MCF 10A (cell line): Measurements from ENCODE around the gene CLMN. TPM values are rescaled to one million over a fixed set of nuclear protein-coding genes. Genes with fewer than 3 reads are reported as not detected.

Experiments used
- BruUV-seq: library from RNA; stranded (reverse); fragments of 400-500 nt; replicated peaks from 2 replicates; lab custom pipeline; 2021; lab: Mats Ljungman, UMichigan
- CTCF ChIA-PET: fragments of 300-600 bp; sonication (Branson Sonifier 250); formaldehyde crosslinking; extraction: SDS; loops from one replicate; lab custom pipeline; 2021; ENCODE audit warnings: antibody characterized with exemption, inconsistent platforms; lab: Yijun Ruan, JAX
- POLR2A ChIA-PET: fragments of 300-600, 350-650 bp; sonication (Branson Sonifier 250); formaldehyde crosslinking; extraction: SDS; loops from one replicate; lab custom pipeline; 2020; ENCODE audit warnings: antibody characterized with exemption, inconsistent platforms; lab: Yijun Ruan, JAX
- DNase-seq: peaks from one replicate; pipeline ENCODE4 v3.0.0-alpha.2; 2018; ENCODE audit not compliant: unreplicated experiment
- H3K27ac Mint-ChIP-seq: one replicate; pipeline ENCODE4 v1.8.0; 2022; ENCODE audit warnings: mild to moderate bottlenecking, low read depth, mixed read lengths; ENCODE audit not compliant: unreplicated experiment
- H3K27me3 Mint-ChIP-seq: one replicate; pipeline ENCODE4 v1.8.0; 2022; ENCODE audit warnings: mixed read lengths; ENCODE audit not compliant: insufficient read depth, unreplicated experiment
- H3K36me3 Mint-ChIP-seq: one replicate; pipeline ENCODE4 v1.8.0; 2022; ENCODE audit warnings: mild to moderate bottlenecking, moderate library complexity, mixed read lengths; ENCODE audit not compliant: insufficient read depth, unreplicated experiment
- H3K4me1 Mint-ChIP-seq: one replicate; pipeline ENCODE4 v1.8.0; 2022; ENCODE audit warnings: mixed read lengths; ENCODE audit not compliant: insufficient read depth, unreplicated experiment
- H3K4me3 Mint-ChIP-seq: one replicate; pipeline ENCODE4 v1.8.0; 2022; ENCODE audit warnings: mild to moderate bottlenecking, moderate library complexity, mixed read lengths; ENCODE audit not compliant: unreplicated experiment
- H3K9me3 Mint-ChIP-seq: one replicate; pipeline ENCODE4 v1.8.0; 2022; ENCODE audit warnings: mixed read lengths; ENCODE audit not compliant: unreplicated experiment
- CTCF ChIP-seq: fragments of 200-600 bp; IDR thresholded peaks from one replicate; pipeline ENCODE4 v1.8.0; 2022; ENCODE audit warnings: antibody characterized with exemption, mild to moderate bottlenecking; ENCODE audit not compliant: unreplicated experiment
- intact Hi-C: fragments of 100-400 bp; cut with micrococcal nuclease; formaldehyde crosslinking; loops from 2 replicates; pipeline ENCODE4 v1.14.1; 2022
- total RNA-seq: library from RNA; stranded (reverse); gene quantifications from 2 replicates; pipeline ENCODE4 v1.2.3, GENCODE V29; 2022

Gene CLMN
- total RNA-seq, 1 experiment from 2014 or later: 17.9 TPM

GRCh38 chr14:95185767-95186392 lies 133.8 kb downstream of the CLMN start:
- TF ChIP-seq CTCF: no peak
- no peaks in the 10 kb centered on the region for H3K4me1 Mint-ChIP-seq
- H3K4me3 Mint-ChIP-seq: no peak overlapping the region
- ChIA-PET POLR2A (interaction anchor here (1.3 kb wide), 1 partner anchor 9 kb away, joined by 3 read pairs; no protein-coding TSS in a partner anchor), CTCF (interaction anchor here (0.7 to 1.0 kb wide), 2 partner anchors 140 to 497 kb away, joined by 3 read pairs; no protein-coding TSS in a partner anchor)
- BruUV-seq: no TSS peak
- no peak overlapping the region for H3K27ac Mint-ChIP-seq
- H3K36me3 Mint-ChIP-seq: peaks cover 17% of the 10 kb centered on the region
- H3K27me3 Mint-ChIP-seq: no peaks in the 10 kb centered on the region
- intact Hi-C loops: no loop called here
- peaks cover 16% of the 10 kb centered on the region for H3K9me3 Mint-ChIP-seq
- no peak for DNase-seq

GRCh38 chr14:95185033-95185766 lies 134.5 kb downstream of the CLMN start:
- ChIA-PET CTCF (interaction anchor here (0.6 to 1.0 kb wide), 2 partner anchors 496 to 1534 kb away, joined by 3 read pairs; no protein-coding TSS in a partner anchor), POLR2A (interaction anchor here (0.7 to 1.3 kb wide), 2 partner anchors 8 to 129 kb away, joined by 3 read pairs; no protein-coding TSS in a partner anchor)
- intact Hi-C loops: no loop called here
- no TSS peak for BruUV-seq
- no peak overlapping the region for H3K27ac Mint-ChIP-seq
- peaks cover 16% of the 10 kb centered on the region for H3K9me3 Mint-ChIP-seq
- peaks cover 16% of the 10 kb centered on the region for H3K36me3 Mint-ChIP-seq
- no peak for TF ChIP-seq CTCF
- no peaks in the 10 kb centered on the region for H3K27me3 Mint-ChIP-seq
- H3K4me1 Mint-ChIP-seq: no peaks in the 10 kb centered on the region
- DNase-seq: peak; percentile 45
- no peak overlapping the region for H3K4me3 Mint-ChIP-seq

- ChIA-PET CTCF (interaction anchor here (0.6 to 1.2 kb wide), 4 partner anchors 10 to 246 kb away, joined by 3 to 8 read pairs (median 3); no protein-coding TSS in a partner anchor), POLR2A (interaction anchor here (1.5 kb wide), 1 partner anchor 10 kb away, joined by 4 read pairs; no protein-coding TSS in a partner anchor)
- H3K4me3 Mint-ChIP-seq: no peak overlapping the region
- no TSS peak for BruUV-seq
- no peaks in the 10 kb centered on the region for H3K27me3 Mint-ChIP-seq
- no peaks in the 10 kb centered on the region for H3K4me1 Mint-ChIP-seq
- intact Hi-C loops: no loop called here
- no peak for DNase-seq
- H3K36me3 Mint-ChIP-seq: peaks cover 10% of the 10 kb centered on the region
- peaks cover 16% of the 10 kb centered on the region for H3K9me3 Mint-ChIP-seq
- no peak for TF ChIP-seq CTCF
- no peak overlapping the region for H3K27ac Mint-ChIP-seq
Measured at GRCh38 chr14:95184413-95184790, 135.3 kb downstream of the CLMN start.
